ENCODE results near the gene PPP2R2B. TPM values are rescaled to one million over a fixed set of nuclear protein-coding genes. Genes with fewer than 3 reads are reported as not detected.

Gene PPP2R2B
- polyA plus RNA-seq, 3 donors = 0.08 TPM; not detected in 2

GRCh38 chr5:146889169-146889568 is 10.6 kb upstream of the PPP2R2B start:
- Histone ChIP-seq H3K36me3 (replicated peaks in 1 of 2; ENCODE audit: control insufficient read depth in 1 of 2, insufficient read depth in 2 of 2, low read length in 2 of 2) (no peaks in the 10 kb centered on the region), H3K9ac (ENCODE audit: insufficient read depth, low read length, poor library complexity, severe bottlenecking) (no peak overlapping the region), H3K4me1 (ENCODE audit: control insufficient read depth in 1 of 2, insufficient read depth in 2 of 2, low read length in 2 of 2) (peaks cover 8 to 12% of the 10 kb centered on the region in 2 donors), H3K4me3 (replicated peaks in 1 of 3; ENCODE audit: low read depth in 2 of 3, low read length in 3 of 3) (no peak overlapping the region), H3K4me2 (replicated peaks; ENCODE audit: extremely low read depth, low read length, poor library complexity, severe bottlenecking) (no peak overlapping the region), H3K27me3 (ENCODE audit: control insufficient read depth in 2 of 2, insufficient read depth in 2 of 2, low read length in 2 of 2) (no peaks in the 10 kb centered on the region), H2AFZ (ENCODE audit: insufficient read depth, low read depth, low read length, poor library complexity, severe bottlenecking) (no peak overlapping the region), H4K20me1 (ENCODE audit: insufficient read depth, low read length) (no peaks in the 10 kb centered on the region), H3K27ac (ENCODE audit: low read depth in 1 of 2, low read length in 2 of 2) (no peak overlapping the region), H3K79me2 (ENCODE audit: insufficient read depth, low read length) (no peaks in the 10 kb centered on the region), H3K9me3 (replicated peaks in 1 of 2; ENCODE audit: control insufficient read depth in 1 of 2, insufficient read depth in 1 of 2, low read length in 2 of 2) (no peaks in the 10 kb centered on the region)
- no CpG with 5 or more reads among the region's 1 CpG for WGBS (ENCODE audit: insufficient coverage)
- Mint-ChIP-seq H3K4me3 (no peak overlapping the region), H3K27me3 (ENCODE audit: low read depth in 3 of 3) (no peaks in the 10 kb centered on the region), H3K27ac (no peak overlapping the region), H3K36me3 (no peaks in the 10 kb centered on the region), H3K9me3 (peaks cover 0 to 2% (median 0%) of the 10 kb centered on the region in 7 donors), H3K4me1 (peaks cover 11% of the 10 kb centered on the region)
- TF ChIP-seq, protein P1, sequence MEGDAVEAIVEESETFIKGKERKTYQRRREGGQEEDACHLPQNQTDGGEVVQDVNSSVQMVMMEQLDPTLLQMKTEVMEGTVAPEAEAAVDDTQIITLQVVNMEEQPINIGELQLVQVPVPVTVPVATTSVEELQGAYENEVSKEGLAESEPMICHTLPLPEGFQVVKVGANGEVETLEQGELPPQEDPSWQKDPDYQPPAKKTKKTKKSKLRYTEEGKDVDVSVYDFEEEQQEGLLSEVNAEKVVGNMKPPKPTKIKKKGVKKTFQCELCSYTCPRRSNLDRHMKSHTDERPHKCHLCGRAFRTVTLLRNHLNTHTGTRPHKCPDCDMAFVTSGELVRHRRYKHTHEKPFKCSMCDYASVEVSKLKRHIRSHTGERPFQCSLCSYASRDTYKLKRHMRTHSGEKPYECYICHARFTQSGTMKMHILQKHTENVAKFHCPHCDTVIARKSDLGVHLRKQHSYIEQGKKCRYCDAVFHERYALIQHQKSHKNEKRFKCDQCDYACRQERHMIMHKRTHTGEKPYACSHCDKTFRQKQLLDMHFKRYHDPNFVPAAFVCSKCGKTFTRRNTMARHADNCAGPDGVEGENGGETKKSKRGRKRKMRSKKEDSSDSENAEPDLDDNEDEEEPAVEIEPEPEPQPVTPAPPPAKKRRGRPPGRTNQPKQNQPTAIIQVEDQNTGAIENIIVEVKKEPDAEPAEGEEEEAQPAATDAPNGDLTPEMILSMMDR (IDR thresholded peaks at IDR 0.05) = no peak
- DNase-seq = no peak
- intact Hi-C loops (cut with micrococcal nuclease) = no loop called here

- Histone ChIP-seq H3K4me3 (replicated peaks in 1 of 3; ENCODE audit: low read depth in 2 of 3, low read length in 3 of 3) (no peak overlapping the region), H3K4me1 (ENCODE audit: control insufficient read depth in 1 of 2, insufficient read depth in 2 of 2, low read length in 2 of 2) (peaks cover 8 to 12% of the 10 kb centered on the region in 2 donors), H3K36me3 (replicated peaks in 1 of 2; ENCODE audit: control insufficient read depth in 1 of 2, insufficient read depth in 2 of 2, low read length in 2 of 2) (no peaks in the 10 kb centered on the region), H3K9ac (ENCODE audit: insufficient read depth, low read length, poor library complexity, severe bottlenecking) (no peak overlapping the region), H3K79me2 (ENCODE audit: insufficient read depth, low read length) (no peaks in the 10 kb centered on the region), H3K27ac (ENCODE audit: low read depth in 1 of 2, low read length in 2 of 2) (no peak overlapping the region), H2AFZ (ENCODE audit: insufficient read depth, low read depth, low read length, poor library complexity, severe bottlenecking) (no peak overlapping the region), H3K27me3 (ENCODE audit: control insufficient read depth in 2 of 2, insufficient read depth in 2 of 2, low read length in 2 of 2) (no peaks in the 10 kb centered on the region), H3K4me2 (replicated peaks; ENCODE audit: extremely low read depth, low read length, poor library complexity, severe bottlenecking) (no peak overlapping the region), H4K20me1 (ENCODE audit: insufficient read depth, low read length) (no peaks in the 10 kb centered on the region), H3K9me3 (replicated peaks in 1 of 2; ENCODE audit: control insufficient read depth in 1 of 2, insufficient read depth in 1 of 2, low read length in 2 of 2) (no peaks in the 10 kb centered on the region)
- TF ChIP-seq, protein P1 (IDR thresholded peaks at IDR 0.05) = no peak
- DNase-seq = no peak
- peaks cover 11% of the 10 kb centered on the region for H3K4me1 Mint-ChIP-seq
- H3K36me3 Mint-ChIP-seq = no peaks in the 10 kb centered on the region
- intact Hi-C loops (cut with micrococcal nuclease) = no loop called here
- H3K27ac Mint-ChIP-seq = no peak overlapping the region
- peaks cover 0 to 1% (median 0%) of the 10 kb centered on the region in 3 donors for H3K27me3 Mint-ChIP-seq (ENCODE audit: low read depth in 3 of 3)
- WGBS (ENCODE audit: insufficient coverage) = 92% methylated on average over 2 of the region's 3 CpGs
- H3K9me3 Mint-ChIP-seq = peaks cover 0 to 1% (median 0%) of the 10 kb centered on the region in 7 donors
- no peak overlapping the region for H3K4me3 Mint-ChIP-seq
These were observed 9.9 kb upstream of the PPP2R2B start for GRCh38 chr5:146888351-146888978.
